C4-2B (cell line): Measurements from ENCODE around the gene COTL1.

ENCODE experiments used
- H3K27ac ChIP-seq: fragments of 450-650 bp; 2 replicates; pipeline ENCODE4 v1.5.1; 2017
- CTCF ChIP-seq: fragments of 450-650 bp; conservative IDR thresholded peaks from 2 replicates; pipeline ENCODE4 v1.5.1; 2017; ENCODE audit warnings: mild to moderate bottlenecking
- ZFX ChIP-seq: fragments of 450-650 bp; IDR thresholded peaks from 2 replicates; pipeline ENCODE4 v1.6.1; 2017

Gene COTL1

GRCh38 chr16:84553873-84554399, 63.9 kb downstream of the COTL1 start:
- no peak overlapping the region for H3K27ac ChIP-seq
- no peak for TF ChIP-seq ZFX
- TF ChIP-seq CTCF: no peak

GRCh38 chr16:84552135-84552534, 65.7 kb downstream of the COTL1 start:
- no peak overlapping the region for H3K27ac ChIP-seq
- TF ChIP-seq CTCF: no peak
- TF ChIP-seq ZFX: no peak

- no peak for TF ChIP-seq ZFX
- TF ChIP-seq CTCF: no peak
- no peak overlapping the region for H3K27ac ChIP-seq
These were observed 67.8 kb downstream of the COTL1 start for GRCh38 chr16:84550096-84550495.

- no peak overlapping the region for H3K27ac ChIP-seq
- TF ChIP-seq ZFX (no peak), CTCF (no peak)
These were observed 68.7 kb downstream of the COTL1 start for GRCh38 chr16:84548971-84549844.

- TF ChIP-seq ZFX (no peak), CTCF (no peak)
- no peak overlapping the region for H3K27ac ChIP-seq
These were observed 69.4 kb downstream of the COTL1 start for GRCh38 chr16:84548508-84548907.

- TF ChIP-seq ZFX: no peak
- no peak overlapping the region for H3K27ac ChIP-seq
These were observed 70.3 kb downstream of the COTL1 start for GRCh38 chr16:84547546-84548061.

GRCh38 chr16:84546669-84547545, 71.0 kb downstream of the COTL1 start:
- H3K27ac ChIP-seq: no peak overlapping the region
- no peak for TF ChIP-seq ZFX
- TF ChIP-seq CTCF: no peak
